Activated T-cell treated with anti-CD3 and anti-CD28 coated beads, Interleukin-2, amount 50 U/mL, for 48 hours (primary cell): Measurements from ENCODE around the gene IFFO2.
"Not testable (repeated sequence)": the region's sequence is repeated elsewhere in the genome, so short reads cannot be mapped to it uniquely, and the experiment has no call there.

Experiments used
- DNase-seq, 2 experiments: peaks; one replicate each; pipeline ENCODE4 v3.0.0-alpha.2; 2020

Gene IFFO2

DNA sequence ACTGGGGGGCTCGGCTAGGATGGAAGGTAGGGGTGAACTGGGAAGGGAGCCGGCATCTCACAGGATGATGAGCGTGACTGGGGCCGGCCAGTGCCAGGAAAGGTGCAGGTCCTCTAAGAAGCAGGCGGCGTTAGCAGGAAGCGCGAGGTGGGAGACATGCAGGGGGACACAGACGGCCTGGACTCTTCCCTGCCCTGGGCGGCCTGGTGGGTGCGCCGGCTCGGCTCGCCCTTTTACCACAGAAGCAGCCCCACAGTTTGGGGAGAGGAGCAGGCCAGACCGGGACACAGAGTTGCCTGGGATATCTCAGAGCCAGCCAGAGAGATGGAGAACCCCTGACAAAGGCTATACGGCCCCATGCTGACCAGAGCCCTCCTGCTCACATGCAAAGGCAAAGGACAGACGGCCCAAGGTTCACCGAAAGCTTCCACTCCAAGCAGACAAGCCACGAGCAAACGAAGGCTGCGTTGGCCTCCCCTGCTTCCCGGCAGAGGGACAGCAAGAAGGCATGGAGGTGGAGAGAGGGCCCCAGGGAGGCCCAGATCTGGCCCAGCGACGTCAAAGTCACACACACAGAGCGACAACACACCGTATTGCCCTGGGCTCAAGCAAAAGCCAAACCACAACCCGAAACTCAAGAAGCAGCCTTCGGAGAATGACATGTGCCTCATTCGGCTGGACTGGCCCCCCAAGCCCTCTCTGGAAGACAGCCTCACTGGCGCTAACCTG is 39.2 kb downstream of the IFFO2 start:
- no peak for DNase-seq

DNA sequence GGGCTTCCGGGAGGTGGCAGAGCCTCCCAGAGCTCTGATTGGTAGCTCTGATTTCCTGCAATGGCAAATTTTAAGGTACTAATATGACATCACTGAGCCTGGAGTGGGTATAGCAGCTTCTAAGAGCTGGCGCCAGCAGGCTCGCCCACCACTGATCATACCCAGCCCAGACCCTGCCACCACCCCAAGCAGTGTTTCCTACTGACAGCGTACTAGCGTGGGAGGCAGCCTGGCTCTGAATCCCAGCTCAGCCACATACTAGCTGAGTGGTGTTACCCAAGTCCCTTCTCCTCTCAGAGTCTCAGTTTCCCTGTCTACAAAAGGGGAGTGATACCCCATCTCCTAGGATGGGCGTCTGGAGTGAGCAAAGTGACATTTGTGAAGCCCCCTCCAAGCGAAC is 41.1 kb downstream of the IFFO2 start:
- no peak for DNase-seq

GRCh38 chr1:18913065-18913835 is 43.2 kb downstream of the IFFO2 start:
- peak; percentile 89 for DNase-seq

GRCh38 chr1:18912550-18912949 is 43.9 kb downstream of the IFFO2 start:
- DNase-seq: no peak

- no peak for DNase-seq
Observed at GRCh38 chr1:18908911-18909771, 47.3 kb downstream of the IFFO2 start.

DNA sequence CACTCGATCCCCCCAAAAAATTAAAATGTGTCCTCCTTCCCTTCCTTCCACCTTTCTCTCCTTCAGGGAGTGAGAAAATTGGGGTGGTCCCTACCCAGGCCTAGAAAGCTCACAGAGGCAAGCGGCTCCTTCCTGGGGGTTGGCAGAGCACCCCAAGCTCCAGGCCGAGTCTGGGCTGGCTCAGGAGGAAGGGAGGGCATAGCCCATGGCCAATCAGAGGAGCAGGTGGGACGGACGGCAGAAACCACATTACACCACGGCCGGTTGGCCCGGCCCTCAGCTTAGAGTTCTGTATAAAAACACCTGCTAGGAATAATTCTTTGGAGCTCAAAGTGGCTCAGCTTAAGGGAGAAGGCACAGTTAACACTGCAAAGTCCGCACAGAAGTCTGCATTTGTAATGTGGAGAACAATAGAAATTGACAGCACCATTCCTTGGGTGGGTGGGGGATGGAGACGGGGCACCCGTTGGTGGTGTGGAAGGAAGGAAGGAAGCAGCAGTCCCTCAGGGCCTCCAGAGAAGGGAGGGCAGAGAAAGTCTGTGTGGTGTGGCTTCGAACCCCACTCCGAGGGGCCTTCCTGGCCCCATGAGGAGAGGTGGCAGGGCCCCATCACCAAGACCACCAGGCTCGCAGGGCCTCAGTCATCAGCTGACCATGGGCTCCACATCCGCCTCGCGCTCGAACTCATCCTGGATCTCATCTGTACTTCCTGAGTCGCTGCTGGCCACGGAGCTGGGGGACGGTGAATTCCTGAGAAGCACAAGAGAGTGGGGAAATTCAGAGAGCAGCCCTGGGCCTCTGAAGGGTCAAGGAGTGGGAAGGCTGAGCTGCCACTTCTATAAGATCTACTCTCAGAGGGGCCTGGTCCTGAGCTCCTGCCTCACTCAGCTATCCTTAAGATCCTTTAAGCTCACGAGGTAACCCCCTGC is 48.3 kb downstream of the IFFO2 start:
- DNase-seq: no peak

DNA sequence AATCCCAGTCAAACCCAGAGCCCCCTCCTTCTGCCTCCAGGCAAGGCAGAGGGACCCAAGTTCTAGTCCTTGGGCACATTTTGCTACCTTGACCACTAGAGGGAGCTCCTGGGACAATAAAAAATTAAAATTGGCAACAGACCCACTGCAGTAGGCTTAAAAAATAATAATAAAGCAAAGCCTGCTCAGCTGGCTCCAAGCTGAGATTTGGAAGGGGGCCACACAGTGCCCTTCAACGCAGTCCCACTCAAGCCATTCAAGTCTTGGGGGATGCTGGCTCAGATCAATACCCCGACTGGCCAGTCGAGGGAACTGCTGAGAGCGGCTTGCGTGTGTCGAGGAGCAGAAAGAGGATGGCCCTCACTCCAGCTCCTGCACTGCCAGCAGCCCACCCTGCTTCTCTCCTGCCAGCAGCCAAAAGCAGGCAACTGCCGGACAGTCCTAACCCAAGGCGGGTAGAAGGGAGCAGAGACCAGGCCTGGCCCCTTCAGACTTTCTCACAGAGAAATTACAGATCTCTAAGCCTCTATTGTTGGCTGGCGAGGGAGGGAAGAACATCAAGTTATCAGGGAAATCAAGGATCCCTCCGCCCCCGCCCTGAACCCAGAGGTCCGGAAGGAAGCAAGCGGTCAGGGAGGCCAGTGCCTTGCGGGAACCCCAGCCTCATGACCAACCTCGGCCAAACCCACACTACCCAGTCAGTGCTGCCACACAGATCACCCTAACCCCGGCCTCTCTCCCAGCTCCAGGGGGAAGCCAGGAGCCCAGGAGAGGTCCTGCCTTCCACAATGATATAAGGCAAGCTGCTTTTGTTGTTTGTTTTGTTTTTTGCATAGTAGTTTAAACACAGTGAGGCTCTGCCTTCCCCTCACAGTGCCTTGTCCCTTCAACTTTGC is 49.2 kb downstream of the IFFO2 start:
- peak; percentile 71 to 72 for DNase-seq

- no peak for DNase-seq
Observed at GRCh38 chr1:18903291-18903756, 53.2 kb downstream of the IFFO2 start.

GRCh38 chr1:18902523-18903290 is 53.8 kb downstream of the IFFO2 start, which contains the start of gene ALDH4A1:
ALDH4A1 (minus strand) TSS chr1:18902555; CDS start chr1:18902523, 32 bp downstream.
- peak; percentile 93 for DNase-seq

- DNase-seq: peak in 1 of 2 experiments; percentile 39
Observed at GRCh38 chr1:18901952-18902522, 54.4 kb downstream of the IFFO2 start.

DNA sequence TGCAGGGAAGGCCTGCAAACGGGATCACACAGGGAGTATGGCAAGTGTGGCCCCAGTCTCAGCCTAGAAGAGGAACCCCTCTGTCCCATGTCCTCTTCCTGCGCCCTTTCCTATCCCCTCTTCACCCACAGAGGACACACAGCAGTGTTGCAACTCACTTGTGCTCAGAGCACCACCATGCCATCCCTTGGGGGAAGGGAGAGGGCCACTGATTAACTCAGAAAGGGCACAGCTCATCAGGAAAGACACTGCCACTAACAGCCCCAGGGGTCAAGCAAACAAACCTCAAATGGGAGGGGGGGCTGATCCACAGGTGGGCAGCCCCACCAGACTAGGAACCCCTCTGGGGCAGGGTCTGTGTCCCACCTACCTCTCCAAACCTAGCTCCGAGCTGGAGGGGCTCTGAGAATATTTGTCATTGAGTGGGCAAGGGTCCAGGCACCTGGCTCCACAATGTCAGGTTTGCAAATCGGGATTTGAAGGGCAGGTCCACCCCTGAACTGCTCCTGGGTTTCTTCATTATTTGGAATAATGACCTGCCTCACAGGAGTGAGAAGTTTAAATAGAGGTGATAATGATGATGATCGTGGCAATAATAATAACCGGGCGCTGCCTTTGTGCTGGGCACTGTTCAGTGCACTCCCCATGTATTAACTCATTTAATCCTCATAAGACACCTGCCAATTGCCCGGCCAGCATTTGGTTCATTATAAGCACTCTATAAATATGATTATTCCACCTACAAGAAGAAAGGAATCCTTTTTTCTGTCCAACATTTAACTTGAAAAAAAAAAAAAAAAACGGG is 55.1 kb downstream of the IFFO2 start:
- no peak for DNase-seq

DNA sequence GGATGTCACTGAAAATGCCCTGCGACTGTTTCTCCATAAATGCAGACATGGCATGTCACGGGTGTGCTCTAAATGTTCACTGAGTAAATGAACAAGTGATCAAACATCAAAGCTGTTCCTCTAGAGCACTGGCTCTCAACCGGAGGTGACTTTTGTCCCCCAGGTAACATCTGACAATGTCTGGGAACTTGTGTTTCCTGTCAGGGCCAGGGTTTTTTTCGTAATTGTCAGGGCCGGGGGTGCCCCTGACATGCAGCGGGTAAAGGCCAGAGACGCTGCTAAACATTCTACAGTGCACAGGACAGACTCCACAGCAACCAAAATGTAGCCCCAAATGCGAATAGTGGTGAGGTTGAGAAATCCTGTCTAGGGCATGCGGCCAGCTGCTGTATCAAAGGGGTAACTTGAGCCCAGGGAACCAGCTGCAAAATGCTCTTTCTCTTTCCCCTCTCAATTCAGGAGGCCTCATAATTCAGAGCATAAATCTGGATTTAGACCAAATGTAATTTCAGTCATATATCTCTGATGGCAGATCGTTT is 56.1 kb downstream of the IFFO2 start:
- DNase-seq: no peak

DNA sequence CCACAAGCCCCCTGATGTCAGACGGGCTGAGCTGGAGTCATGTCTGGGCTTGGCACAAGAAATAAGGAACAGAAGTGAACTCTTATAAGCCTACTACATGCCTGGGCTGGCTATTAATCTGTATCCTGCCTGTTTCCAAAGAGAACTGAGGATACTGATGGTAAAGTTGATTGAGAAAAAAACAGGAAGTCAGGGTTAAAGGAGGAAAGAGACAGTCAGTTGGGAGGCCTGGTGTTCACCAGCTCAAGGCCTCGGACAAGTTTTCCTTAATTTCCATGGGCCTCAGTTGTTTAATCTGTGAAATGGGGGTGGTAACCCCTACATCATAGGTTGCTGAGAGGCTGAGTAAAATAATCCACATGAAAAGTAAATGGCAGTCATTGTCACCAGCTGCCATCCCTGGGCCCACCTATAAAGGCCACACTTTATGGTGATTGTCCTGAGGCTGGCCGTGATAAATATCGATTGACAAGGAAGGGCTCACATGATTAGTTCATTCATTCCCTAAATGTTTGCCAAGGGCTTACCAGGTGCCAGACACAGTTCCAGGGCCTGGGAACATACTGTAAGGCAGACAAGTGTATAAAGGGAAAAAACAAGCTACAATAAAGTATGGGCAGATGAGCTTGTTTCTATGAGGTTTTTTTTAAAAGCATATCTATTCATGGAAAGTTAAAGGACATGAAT is 57.0 kb downstream of the IFFO2 start:
- DNase-seq: no peak

GRCh38 chr1:18898567-18898966 is 57.9 kb downstream of the IFFO2 start:
- no peak for DNase-seq

- DNase-seq: no peak
Observed at GRCh38 chr1:18895317-18895716, 61.2 kb downstream of the IFFO2 start.

- DNase-seq: no peak
Observed at GRCh38 chr1:18893120-18893519, 63.4 kb downstream of the IFFO2 start.

DNA sequence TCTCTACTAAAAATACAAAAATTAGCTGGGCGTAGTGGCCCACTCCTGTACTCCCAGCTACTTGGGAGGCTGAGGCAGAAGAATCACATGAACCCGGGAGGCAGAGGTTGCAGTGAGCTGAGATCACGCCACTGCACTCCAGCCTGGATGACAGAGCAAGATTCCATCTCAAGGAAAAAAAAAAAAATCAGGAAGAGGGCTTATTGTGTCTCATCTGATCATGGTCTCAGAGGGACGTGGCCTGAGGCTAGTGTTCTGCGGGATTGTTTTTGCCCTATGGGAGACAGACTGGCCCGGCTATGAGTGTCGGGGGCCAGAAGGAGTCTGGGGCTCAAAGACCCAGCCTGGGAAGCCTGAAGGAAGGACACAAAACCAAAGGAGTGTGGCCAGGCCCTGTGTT is 64.6 kb downstream of the IFFO2 start:
- not testable (repeated sequence) for DNase-seq

- no peak for DNase-seq
Observed at GRCh38 chr1:18891426-18891780, 65.1 kb downstream of the IFFO2 start.
